Suprapubic skin (tissue), 4 donors: ENCODE results near the gene KHDC3L. TPM values are rescaled to one million over a fixed set of nuclear protein-coding genes. Genes with fewer than 3 reads are reported as not detected.

ENCODE experiments used
- DNase-seq, 2 donors: peaks; one replicate each; pipeline ENCODE4 v3.0.0-alpha.2; 2019; ENCODE audit warnings: low spot score in 2 of 2
- H3K27ac ChIP-seq: fragments of 200-600 bp; sonication (generic); one replicate; pipeline ENCODE4 v1.5.1; 2019
- H3K27me3 ChIP-seq: fragments of 200-600 bp; sonication (generic); one replicate; pipeline ENCODE4 v1.5.1; 2019
- H3K36me3 ChIP-seq: fragments of 200-600 bp; sonication (generic); one replicate; pipeline ENCODE4 v1.5.1; 2019
- H3K4me1 ChIP-seq: fragments of 200-600 bp; sonication (generic); one replicate; pipeline ENCODE4 v1.5.1; 2019
- H3K4me3 ChIP-seq: fragments of 200-600 bp; sonication (generic); one replicate; pipeline ENCODE4 v1.5.1; 2019; ENCODE audit warnings: mild to moderate bottlenecking
- H3K9me3 ChIP-seq: fragments of 200-600 bp; sonication (generic); one replicate; pipeline ENCODE4 v1.5.1; 2019
- CTCF ChIP-seq, 2 donors: fragments of 200-600 bp in 1 of 2; fragments of 450-650 bp in 1 of 2; sonication (generic) in 1 of 2; IDR thresholded peaks; one replicate each; pipeline ENCODE4 v1.5.1; 2016 to 2019; ENCODE audit warnings: antibody characterized with exemption in 2 of 2, mild to moderate bottlenecking in 1 of 2, moderate library complexity in 1 of 2
- EP300 ChIP-seq: sonication (generic); formaldehyde crosslinking; IDR thresholded peaks from one replicate; pipeline ENCODE4 v1.6.1; 2017; ENCODE audit warnings: antibody characterized with exemption
- POLR2A ChIP-seq, 2 donors: fragments of 450-650 bp; IDR thresholded peaks; one replicate each; pipeline ENCODE4 v1.6.1; 2017; ENCODE audit warnings: antibody characterized with exemption in 2 of 2, mild to moderate bottlenecking in 2 of 2, moderate library complexity in 2 of 2
- POLR2AphosphoS5 ChIP-seq, 3 donors: sonication (generic); formaldehyde crosslinking; IDR thresholded peaks; one replicate each; pipeline ENCODE4 v1.6.1; 2017; ENCODE audit warnings: antibody characterized with exemption in 3 of 3
- WGBS: methylation state at CpG from one replicate; pipeline ENCODE4 v1.1.5; 2018; 5-methylcytosine and 5-hydroxymethylcytosine counted together
- total RNA-seq, 4 donors: library from RNA; depleted of rRNA; stranded (reverse); fragments of >200 nt; gene quantifications; one replicate each; pipeline ENCODE4 v1.1.0, GENCODE V29; 2016

Gene KHDC3L
- total RNA-seq, 4 donors from 2014 or later, result not detected

DNA sequence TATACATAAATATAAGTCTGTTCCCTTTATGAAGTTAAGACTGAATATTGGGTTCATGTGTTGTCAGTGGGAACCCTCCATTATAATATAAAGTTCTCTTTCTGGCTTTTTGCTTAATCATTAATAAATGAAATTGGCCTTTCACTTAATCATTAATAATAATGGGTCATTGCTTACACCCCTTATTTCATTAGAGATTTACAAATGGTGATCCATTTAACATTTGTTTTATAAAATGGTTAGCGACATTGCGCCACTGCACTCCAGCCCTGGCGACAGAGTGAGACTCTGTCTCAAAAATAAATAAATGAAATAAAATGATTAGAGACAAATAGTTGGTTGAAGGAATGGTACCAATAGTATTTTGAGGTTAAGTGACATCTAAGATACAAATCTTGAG, 50.6 kb downstream of the KHDC3L start:
- DNase-seq, result no peak
- no peak overlapping the region for H3K27ac ChIP-seq
- TF ChIP-seq POLR2A (IDR thresholded peaks at IDR 0.05) (no peak), EP300 (no peak), POLR2AphosphoS5 (IDR thresholded peaks at IDR 0.05) (no peak), CTCF (IDR thresholded peaks at IDR 0.05) (no peak)

More for the DNA sequence above, 50.6 kb downstream of the KHDC3L start:
- no peaks in the 10 kb centered on the region for H3K4me1 ChIP-seq
- no peak overlapping the region for H3K4me3 ChIP-seq
- WGBS, result 79% methylated on average over 3 of the region's 3 CpGs
- H3K9me3 ChIP-seq, result no peaks in the 10 kb centered on the region
- H3K36me3 ChIP-seq, result no peaks in the 10 kb centered on the region
- H3K27me3 ChIP-seq, result no peaks in the 10 kb centered on the region

Other genes starting within 250 kb of the KHDC3L start
- not detected for gene KHDC1L, start 137.2 kb upstream of the KHDC3L start, total RNA-seq
- gene KHDC1, start 99.5 kb upstream of the KHDC3L start, total RNA-seq, result not detected
- gene DPPA5, start 8.4 kb upstream of the KHDC3L start, total RNA-seq, result not detected
- gene OOEP, start 7.2 kb downstream of the KHDC3L start, total RNA-seq, result under 1 TPM in 1 of 4 donors, not detected in 3; 0.87 TPM
- 1 to 10 TPM in 1 of 4 donors, under 1 TPM in 3; 0.34 to 3.1 (median 0.60) TPM for gene DDX43, start 32.2 kb downstream of the KHDC3L start, total RNA-seq
- gene CGAS, start 89.6 kb downstream of the KHDC3L start, total RNA-seq, result 1 to 10 TPM in 3 of 4 donors, under 1 TPM in 1; 0.79 to 4.3 (median 1.6) TPM
- 10 to 100 TPM; 12.9 to 34.3 (median 23.9) TPM for gene MTO1, start 99.1 kb downstream of the KHDC3L start, total RNA-seq
- gene EEF1A1, start 158.4 kb downstream of the KHDC3L start, total RNA-seq, result over 10,000 TPM in 3 of 4 donors, 1,000 to 10,000 TPM in 1; 8,061 to 12,310 (median 11,939) TPM